Measurements from ENCODE around the gene IFT52. TPM values are rescaled to one million over a fixed set of nuclear protein-coding genes. Genes with fewer than 3 reads are reported as not detected.
A peak's percentile ranks its signal among the peaks of the same experiment; 100 is the strongest.

Gene IFT52
- total RNA-seq, 4 donors from 2014 or later = 17.8 to 29.7 (median 23.1) TPM

- no peaks in the 10 kb centered on the region for H3K36me3 ChIP-seq
- H3K4me1 ChIP-seq = peaks cover 0 to 15% (median 4%) of the 10 kb centered on the region in 4 donors
- no peaks in the 10 kb centered on the region for H3K9me3 ChIP-seq
- TF ChIP-seq POLR2A (IDR thresholded peaks at IDR 0.05) = no peak
- TF ChIP-seq EP300 (IDR thresholded peaks at IDR 0.05) = no peak
- TF ChIP-seq CTCF (IDR thresholded peaks at IDR 0.05) = no peak
- peaks cover 0 to 49% of the 10 kb centered on the region in 2 donors for H3K27me3 ChIP-seq
- H3K4me3 ChIP-seq = no peak overlapping the region
- no peak overlapping the region for H3K27ac ChIP-seq
- DNase-seq (ENCODE audit: low spot score in 2 of 2) = no peak
- 92% methylated on average over 3 of the region's 3 CpGs for WGBS, 2 donors
These were observed 78.6 kb downstream of the IFT52 start for GRCh38 chr20:43669332-43669731.

- DNase-seq (ENCODE audit: low spot score in 2 of 2) = no peak
- WGBS, 2 donors = 93 to 96% methylated on average over 2 of the region's 2 CpGs
- TF ChIP-seq CTCF (IDR thresholded peaks at IDR 0.05) = no peak
- no peak for TF ChIP-seq EP300 (IDR thresholded peaks at IDR 0.05)
- TF ChIP-seq POLR2A (IDR thresholded peaks at IDR 0.05) = no peak
These were observed 79.7 kb downstream of the IFT52 start for GRCh38 chr20:43670423-43670822.

GRCh38 chr20:43676368-43676767 is 85.6 kb downstream of the IFT52 start:
- TF ChIP-seq EP300 (IDR thresholded peaks at IDR 0.05) (no peak), POLR2A (IDR thresholded peaks at IDR 0.05) (no peak), CTCF (IDR thresholded peaks at IDR 0.05) (no peak)
- Histone ChIP-seq H3K9me3 (no peaks in the 10 kb centered on the region), H3K27ac (no peak overlapping the region), H3K4me3 (no peak overlapping the region), H3K4me1 (no peaks in the 10 kb centered on the region), H3K27me3 (no peaks in the 10 kb centered on the region), H3K36me3 (no peaks in the 10 kb centered on the region)
- 95% methylated on average over 5 of the region's 5 CpGs for WGBS, 2 donors
- DNase-seq (ENCODE audit: low spot score in 2 of 2) = no peak

More at GRCh38 chr20:43670423-43670822, 79.7 kb downstream of the IFT52 start:
- Histone ChIP-seq H3K9me3 (no peaks in the 10 kb centered on the region), H3K27ac (no peak overlapping the region), H3K4me3 (no peak overlapping the region), H3K27me3 (peaks cover 0 to 40% of the 10 kb centered on the region in 2 donors), H3K36me3 (no peaks in the 10 kb centered on the region), H3K4me1 (peaks cover 0 to 15% (median 4%) of the 10 kb centered on the region in 4 donors)

GRCh38 chr20:43680981-43681380 is 90.2 kb downstream of the IFT52 start:
- WGBS, 2 donors = 77 to 89% methylated on average over 7 of the region's 7 CpGs
- H3K4me3 ChIP-seq = no peak overlapping the region
- H3K4me1 ChIP-seq = no peaks in the 10 kb centered on the region
- TF ChIP-seq CTCF (IDR thresholded peaks at IDR 0.05) (no peak), POLR2A (IDR thresholded peaks at IDR 0.05) (no peak), EP300 (IDR thresholded peaks at IDR 0.05) (no peak)
- peak overlapping the region in 1 of 4 donors; percentile 68 for H3K27ac ChIP-seq
- H3K9me3 ChIP-seq = no peaks in the 10 kb centered on the region
- no peak for DNase-seq (ENCODE audit: low spot score in 2 of 2)
- H3K27me3 ChIP-seq = no peaks in the 10 kb centered on the region
- H3K36me3 ChIP-seq = no peaks in the 10 kb centered on the region

- no peak for DNase-seq (ENCODE audit: low spot score in 2 of 2)
- TF ChIP-seq EP300 (IDR thresholded peaks at IDR 0.05) = no peak
- TF ChIP-seq POLR2A (IDR thresholded peaks at IDR 0.05) = no peak
- no peak for TF ChIP-seq CTCF (IDR thresholded peaks at IDR 0.05)
- H3K4me1 ChIP-seq = no peaks in the 10 kb centered on the region
- H3K36me3 ChIP-seq = no peaks in the 10 kb centered on the region
- 62 to 91% methylated on average over 8 of the region's 8 CpGs for WGBS, 2 donors
- H3K27ac ChIP-seq = peak overlapping the region in 1 of 4 donors; percentile 68
- no peak overlapping the region for H3K4me3 ChIP-seq
- H3K27me3 ChIP-seq = no peaks in the 10 kb centered on the region
- no peaks in the 10 kb centered on the region for H3K9me3 ChIP-seq
These were observed 90.8 kb downstream of the IFT52 start for GRCh38 chr20:43681468-43681942.

All from tibial nerve (tissue), 4 donors.